HG03520 (cell line): ENCODE results near the gene PLCH2.

Experiments
- ATAC-seq: cut with Tn5 transposase; IDR thresholded peaks from one replicate; pipeline ENCODE4 v1.9.1; 2021; ENCODE audit warnings: mild to moderate bottlenecking, moderate library complexity; ENCODE audit not compliant: unreplicated experiment

The PLCH2 gene

GRCh38 chr1:2474104-2474844 is 1.8 kb upstream of the PLCH2 start:
- no peak for ATAC-seq

GRCh38 chr1:2474933-2475371 is 1.1 kb upstream of the PLCH2 start:
- no peak for ATAC-seq

- no peak for ATAC-seq
Observed at GRCh38 chr1:2475571-2475970, 518 bp upstream of the PLCH2 start.

- ATAC-seq: no peak
Observed at GRCh38 chr1:2477309-2477708, 1.2 kb downstream of the PLCH2 start.

GRCh38 chr1:2477791-2478499 is 1.9 kb downstream of the PLCH2 start:
- ATAC-seq: no peak

GRCh38 chr1:2479186-2479585 is 3.1 kb downstream of the PLCH2 start:
- no peak for ATAC-seq

GRCh38 chr1:2479618-2480017 is 3.5 kb downstream of the PLCH2 start:
- no peak for ATAC-seq

GRCh38 chr1:2480236-2480985 is 4.3 kb downstream of the PLCH2 start:
- ATAC-seq: no peak

- ATAC-seq: no peak
Observed at GRCh38 chr1:2480986-2481364, 4.9 kb downstream of the PLCH2 start.

- no peak for ATAC-seq
Observed at GRCh38 chr1:2481885-2482284, 5.8 kb downstream of the PLCH2 start.

GRCh38 chr1:2482588-2482987 is 6.5 kb downstream of the PLCH2 start:
- no peak for ATAC-seq

GRCh38 chr1:2483026-2483425 is 6.9 kb downstream of the PLCH2 start:
- ATAC-seq: no peak

GRCh38 chr1:2483970-2484369 is 7.9 kb downstream of the PLCH2 start:
- ATAC-seq: no peak

- no peak for ATAC-seq
Observed at GRCh38 chr1:2486041-2486440, 10.0 kb downstream of the PLCH2 start.

GRCh38 chr1:2486558-2486957 is 10.5 kb downstream of the PLCH2 start:
- ATAC-seq: no peak

GRCh38 chr1:2488688-2489087 is 12.6 kb downstream of the PLCH2 start:
- ATAC-seq: no peak

- ATAC-seq: no peak
Observed at GRCh38 chr1:2489615-2490014, 13.5 kb downstream of the PLCH2 start.

GRCh38 chr1:2492091-2492490 is 16.0 kb downstream of the PLCH2 start:
- no peak for ATAC-seq

GRCh38 chr1:2493218-2493617 is 17.1 kb downstream of the PLCH2 start:
- no peak for ATAC-seq

- no peak for ATAC-seq
Observed at GRCh38 chr1:2493691-2494322, 17.7 kb downstream of the PLCH2 start.

- ATAC-seq: no peak
Observed at GRCh38 chr1:2494323-2494693, 18.2 kb downstream of the PLCH2 start.
